LoVo (cell line): ENCODE measurements around the gene THOC2.
"Not testable (repeated sequence)": the region's sequence is repeated elsewhere in the genome, so short reads cannot be mapped to it uniquely, and the experiment has no call there.

Experiments used
- DNase-seq: peaks from one replicate; pipeline ENCODE4 v3.0.0-alpha.2; 2016; ENCODE audit warnings: low spot score

Gene THOC2

DNA sequence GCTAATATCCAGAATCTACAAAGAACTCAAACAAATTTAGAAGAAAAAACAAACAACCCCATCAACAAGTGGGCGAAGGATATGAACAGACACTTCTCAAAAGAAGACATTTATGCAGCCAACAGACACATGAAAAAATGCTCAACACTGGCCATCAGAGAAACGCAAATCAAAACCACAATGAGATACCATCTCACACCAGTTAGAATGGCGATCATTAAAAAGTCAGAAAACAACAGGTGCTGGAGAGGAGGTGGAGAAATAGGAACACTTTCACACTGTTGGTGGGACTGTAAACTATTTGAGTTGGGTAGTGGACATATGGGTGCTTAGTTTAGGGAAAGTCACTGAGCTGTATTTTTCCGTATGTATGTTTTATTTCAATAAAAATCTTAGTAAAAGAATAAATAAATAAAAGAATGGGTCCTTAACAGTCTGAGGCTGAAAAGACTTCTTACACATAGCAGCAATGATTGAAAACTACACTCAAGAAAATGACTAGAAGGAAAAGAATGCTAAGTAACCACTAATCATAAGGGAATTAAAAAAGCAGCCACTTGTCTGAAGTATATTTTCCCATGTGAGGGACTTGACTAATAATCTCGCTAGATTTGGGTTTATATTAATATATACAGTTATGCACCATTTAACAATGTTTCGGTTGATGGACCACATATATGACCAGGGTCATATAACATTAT is 68.2 kb downstream of the THOC2 start:
- not testable (repeated sequence) for DNase-seq

DNA sequence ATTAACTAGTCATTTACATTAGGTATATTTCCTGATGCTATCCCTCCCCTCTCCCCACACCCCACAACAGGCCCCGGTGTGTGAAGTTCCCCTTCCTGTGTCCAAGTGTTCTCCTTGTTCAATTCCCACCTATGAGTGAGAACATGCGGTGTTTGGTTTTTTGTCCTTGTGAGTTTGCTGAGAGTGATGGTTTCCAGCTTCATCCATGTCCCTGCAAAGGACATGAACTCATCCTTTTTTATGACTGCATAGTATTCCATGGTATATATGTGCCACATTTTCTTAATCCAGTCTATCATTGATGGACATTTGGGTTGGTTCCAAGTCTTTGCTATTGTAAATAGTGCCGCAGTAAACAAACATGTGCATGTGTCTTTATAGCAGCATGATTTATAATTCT is 69.1 kb downstream of the THOC2 start:
- DNase-seq, result not testable (repeated sequence)

DNA sequence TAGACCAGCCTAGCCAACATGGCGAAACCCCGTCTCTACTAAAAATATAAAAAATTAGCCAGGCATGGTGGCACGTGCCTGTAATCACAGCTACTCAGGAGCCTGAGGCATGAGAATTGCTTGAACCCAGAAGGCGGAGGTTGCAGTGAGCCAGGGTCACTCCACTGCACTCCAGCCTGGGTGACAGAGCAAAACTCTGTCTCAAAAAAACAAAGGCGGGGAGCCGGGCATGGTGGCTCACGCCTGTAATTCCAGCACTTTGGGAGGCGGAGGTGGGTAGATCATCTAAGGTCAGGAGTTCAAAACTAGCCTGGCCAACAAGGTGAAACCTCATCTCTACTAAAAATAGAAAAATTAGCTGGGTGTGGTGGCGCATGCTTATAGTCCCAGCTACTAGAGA is 76.3 kb downstream of the THOC2 start:
- not testable (repeated sequence) for DNase-seq

DNA sequence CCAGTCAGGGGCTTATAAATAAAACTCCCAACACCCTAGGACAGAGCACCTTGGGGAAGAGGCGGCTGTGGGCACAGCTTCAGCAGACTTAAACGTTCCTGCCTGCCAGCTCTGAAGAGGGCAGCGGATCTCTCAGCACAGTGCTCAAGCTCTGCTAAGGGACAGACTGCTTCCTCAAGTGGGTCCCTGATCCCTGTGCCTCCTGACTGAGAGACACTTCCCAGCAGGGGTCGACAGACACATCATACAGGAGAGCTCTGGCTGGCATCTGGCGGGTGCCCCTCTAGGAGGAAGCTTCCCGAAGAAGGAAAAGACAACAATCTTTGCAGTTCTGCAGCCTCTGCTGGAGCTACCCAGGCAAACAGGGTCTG is 84.1 kb downstream of the THOC2 start:
- not testable (repeated sequence) for DNase-seq

DNA sequence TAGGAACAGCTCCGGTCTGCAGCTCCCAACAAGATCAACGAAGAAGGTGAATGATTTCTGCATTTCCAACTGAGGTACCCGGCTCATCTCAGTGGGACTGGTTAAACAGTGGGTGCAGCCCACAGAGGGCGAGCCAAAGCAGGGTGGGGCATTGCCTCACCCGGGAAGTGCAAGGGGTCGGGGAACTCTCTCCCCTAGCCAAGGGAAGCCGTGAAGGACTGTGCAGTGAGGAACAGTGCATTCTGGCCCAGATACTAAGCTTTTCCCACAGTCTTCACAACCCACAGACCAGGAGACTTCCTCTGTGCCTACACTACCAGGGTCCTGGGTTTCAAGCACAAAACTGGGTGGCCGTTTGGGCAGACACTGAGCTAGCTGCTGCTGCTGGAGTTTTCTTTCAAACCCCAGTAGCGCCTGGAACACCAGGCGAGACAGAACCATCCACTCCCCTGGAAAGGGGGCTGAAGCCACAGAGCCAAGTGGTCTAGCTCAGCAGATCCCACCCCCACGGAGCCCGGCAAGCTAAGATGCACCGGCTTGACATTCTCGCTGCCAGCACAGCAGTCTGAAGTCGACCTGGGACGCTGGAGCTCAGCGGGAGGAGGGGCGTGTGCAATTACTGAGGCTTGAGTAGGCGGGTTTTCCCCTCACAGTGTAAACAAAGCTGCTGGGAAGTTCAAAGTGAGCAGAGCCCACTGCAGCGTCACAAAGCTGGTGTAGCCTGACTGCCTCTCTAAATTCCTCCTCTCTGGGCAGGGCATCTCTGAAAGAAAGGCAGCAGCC is 84.6 kb downstream of the THOC2 start:
- DNase-seq, result peak; percentile 43

DNA sequence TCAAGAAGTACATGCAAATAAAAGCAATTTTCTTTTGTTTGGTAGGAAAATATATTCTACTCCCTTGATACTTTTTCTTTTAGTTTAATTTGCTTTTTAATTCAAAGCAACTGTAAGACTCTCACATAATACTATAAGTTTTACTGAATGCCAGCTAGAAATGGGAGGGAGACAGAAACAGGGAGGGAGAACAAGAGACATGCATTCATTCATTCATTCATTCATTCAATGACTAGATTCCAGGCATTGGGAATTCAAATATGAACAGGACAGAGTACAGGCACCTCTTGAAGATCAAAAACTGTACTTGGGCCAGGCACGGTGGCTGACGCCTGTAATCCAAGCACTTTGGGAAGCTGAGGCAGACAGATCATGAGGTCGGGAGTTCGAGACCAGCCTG is 85.6 kb downstream of the THOC2 start:
- no peak for DNase-seq

DNA sequence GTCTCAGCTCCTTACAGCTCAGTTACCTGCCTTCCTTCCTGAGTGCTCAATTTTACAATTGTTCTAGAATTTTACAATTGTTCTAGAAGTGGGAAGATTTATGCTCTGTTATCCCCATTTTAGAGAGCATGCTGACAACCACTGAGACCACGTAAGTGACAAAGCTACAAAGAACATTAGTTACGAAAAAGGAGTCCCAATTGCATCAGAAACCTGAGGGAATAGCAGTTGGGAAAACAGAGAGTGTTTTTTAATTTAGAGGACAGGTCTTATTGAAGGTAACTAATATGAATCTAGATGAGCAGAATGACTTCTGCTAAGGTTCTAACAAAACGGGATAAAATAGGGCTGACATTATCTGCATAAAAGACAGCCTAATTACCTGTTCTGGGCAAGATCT is 103.3 kb downstream of the THOC2 start:
- no peak for DNase-seq

DNA sequence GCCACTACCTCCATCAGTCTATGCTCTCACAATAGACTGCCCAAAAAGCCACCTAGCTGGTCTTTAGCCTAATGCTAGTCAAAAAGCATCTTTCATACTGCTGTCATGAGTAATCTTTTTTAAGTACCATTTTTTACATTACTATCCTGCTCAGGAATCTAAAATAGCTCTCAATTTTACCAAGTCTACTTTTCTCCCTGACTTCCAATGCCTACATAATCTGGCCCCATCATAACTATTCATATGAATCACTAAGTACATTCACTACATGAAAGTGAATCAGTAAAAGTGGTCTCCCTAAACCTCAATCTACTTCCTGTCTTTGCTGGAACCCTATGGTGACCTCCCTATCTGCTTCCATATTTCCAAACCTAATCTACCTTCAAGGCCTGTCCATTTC is 105.9 kb downstream of the THOC2 start:
- no peak for DNase-seq

DNA sequence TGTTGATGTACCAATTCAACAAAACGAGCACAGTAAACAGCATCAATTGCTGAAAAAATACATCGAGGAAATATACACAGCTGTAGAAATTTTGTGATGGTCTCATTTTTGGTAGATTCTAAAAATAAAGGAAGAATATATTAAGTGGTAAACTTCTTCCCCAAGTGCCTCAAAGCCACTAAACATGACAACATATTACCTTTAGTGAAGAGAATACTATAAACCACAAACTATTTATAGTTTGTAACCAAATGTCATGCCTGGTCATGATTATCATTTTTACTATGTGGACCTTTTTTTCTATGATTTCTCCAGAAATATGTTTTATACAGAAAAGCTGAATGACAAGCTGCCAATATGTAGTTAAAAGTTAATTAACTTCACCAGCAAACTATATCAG is 106.9 kb downstream of the THOC2 start:
- no peak for DNase-seq

DNA sequence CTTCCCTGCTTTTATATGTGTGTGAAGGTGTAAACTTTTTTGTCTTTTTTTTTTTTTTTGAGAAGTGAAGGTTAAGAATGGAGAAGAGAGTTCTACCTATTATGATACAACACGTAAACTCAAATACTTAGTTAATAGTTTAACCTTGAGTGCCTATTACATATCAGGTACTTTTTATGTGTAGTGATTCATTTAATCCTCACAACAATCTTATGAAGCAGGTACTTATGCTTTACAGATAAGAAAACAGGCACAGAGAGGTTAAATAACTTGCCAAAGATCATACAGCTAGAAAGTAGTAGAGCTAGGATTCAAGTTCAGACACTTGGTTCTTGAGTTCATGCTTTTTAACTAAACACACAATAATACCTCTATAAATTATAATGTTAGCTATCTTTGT is 107.4 kb downstream of the THOC2 start:
- DNase-seq, result no peak

DNA sequence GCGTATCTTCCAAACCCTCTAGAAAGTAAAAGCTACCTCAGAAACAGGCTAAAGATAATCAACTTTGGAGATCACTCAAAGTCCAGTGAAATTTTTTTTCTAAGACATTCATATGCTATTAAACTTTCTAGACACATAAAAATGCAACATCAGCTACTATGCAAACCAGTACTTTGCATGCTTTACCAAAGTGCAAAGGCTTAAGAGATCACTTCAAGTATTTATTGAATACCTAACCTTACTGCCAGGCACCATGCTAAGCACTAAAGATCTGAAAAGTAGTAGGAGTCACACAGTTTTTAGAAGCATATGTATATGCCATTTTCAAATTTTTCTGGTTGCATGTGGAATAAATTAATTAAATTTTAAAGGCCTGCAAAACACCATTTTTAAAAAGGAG is 115.8 kb downstream of the THOC2 start:
- no peak for DNase-seq

DNA sequence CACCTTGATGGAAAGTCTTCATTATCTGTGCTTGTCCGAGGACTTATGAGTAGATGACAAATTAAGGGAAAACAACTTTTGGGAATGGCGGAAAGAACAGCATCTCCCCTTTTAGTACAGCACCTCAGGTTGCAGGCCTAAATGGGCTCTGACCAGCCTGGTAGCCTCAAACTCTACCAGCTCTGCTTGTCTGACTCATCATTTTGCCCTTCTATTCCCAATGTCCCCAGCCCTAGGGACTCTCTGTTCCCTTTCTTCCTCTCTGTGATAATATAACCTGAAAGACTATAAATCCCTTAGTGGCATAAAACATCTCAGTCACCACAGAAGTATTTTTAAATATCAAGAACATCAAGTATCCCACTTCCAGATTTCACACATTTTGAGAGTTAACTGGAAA is 121.9 kb downstream of the THOC2 start:
- DNase-seq, result no peak

DNA sequence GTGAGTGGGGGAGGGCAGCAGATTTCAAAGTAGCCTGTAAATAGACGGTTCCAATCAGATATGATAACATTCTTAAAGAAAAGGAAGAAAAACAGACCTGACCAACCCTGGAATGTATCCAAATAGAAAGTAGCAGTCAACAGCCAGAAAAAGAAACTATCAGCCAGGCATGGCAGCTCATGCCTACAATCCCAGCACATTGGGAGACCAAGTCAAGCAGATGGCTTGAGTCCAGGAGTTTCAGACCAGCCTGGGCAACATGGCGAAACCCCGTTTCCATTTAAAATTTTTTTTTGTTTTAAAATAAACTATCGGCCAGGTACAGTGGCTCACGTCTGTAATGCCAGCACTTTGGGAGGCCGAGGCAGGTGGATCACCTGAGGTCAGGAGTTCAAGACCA is 125.0 kb downstream of the THOC2 start:
- no peak for DNase-seq

DNA sequence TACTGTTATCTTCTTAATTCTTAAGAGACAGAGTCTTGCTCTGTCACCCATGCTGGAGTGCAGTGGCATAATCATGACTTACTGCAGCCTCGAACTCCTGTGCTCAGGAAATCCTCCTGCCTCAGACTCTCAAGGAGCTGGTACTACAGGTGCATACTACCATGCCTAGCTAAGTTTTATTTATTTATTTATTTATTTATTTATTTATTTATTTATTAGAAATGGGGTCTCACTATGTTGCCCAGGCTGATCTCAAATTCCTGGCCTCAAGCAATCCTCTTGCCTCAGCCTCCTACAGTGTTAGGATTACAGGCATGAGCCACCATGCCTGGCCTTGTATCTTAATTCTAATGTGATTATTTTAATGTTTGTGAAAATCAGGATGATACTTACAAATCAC is 125.6 kb downstream of the THOC2 start:
- no peak for DNase-seq

DNA sequence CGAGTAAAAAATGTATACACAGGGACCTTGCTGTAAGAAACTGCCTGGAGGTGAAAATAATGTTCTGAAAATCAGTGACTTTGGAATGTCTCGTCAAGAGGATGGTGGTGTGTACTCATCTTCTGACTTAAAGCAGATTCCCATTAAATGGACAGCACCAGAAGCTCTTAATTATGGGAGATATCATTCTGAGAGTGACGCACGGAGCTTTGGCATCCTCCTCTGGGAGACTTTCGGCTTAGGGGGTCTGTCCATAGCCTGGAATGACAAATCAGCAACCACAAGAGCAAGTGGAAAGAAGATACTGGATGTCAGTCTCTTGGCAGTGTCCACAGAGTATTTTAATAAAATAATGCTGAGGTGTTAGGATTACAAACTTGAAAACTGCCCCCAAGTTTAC is 129.4 kb downstream of the THOC2 start:
- no peak for DNase-seq

DNA sequence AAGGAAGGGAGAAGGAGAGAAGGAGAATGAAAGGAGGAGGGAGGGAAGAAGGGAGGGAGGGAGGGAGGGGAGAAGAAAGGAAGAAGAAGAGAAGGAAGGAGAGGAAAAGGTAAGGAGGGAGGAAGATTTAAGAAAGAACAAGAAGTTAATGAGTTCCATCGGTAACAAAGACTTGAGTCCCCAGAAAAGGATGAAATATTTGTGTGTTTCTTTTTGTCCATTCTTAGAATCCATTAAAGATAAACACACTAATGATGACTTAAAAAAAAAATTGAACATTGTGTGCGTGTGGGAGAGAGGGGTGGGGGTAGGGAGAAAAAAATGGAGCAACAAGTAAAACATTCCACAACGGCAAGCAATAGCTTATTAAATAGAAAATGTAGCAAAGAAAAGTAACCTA is 131.4 kb downstream of the THOC2 start:
- DNase-seq, result no peak

DNA sequence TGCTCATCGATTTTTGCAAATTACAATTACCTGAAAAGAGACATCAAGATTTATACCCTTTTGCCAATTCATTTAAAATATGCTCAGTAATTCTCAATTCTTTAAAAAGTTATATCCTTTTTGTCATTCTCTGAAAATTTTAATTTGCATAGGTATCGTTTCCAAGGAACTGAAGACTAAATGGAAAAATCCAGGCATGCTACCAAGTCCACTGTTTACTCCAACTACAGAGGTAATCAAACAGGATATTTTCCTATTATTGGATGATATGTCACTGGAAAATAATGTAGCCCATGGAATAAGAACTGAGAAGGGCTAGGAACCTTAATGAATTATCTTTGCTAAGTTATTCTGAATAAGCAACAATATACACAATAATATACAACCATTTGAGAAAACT is 132.7 kb downstream of the THOC2 start:
- DNase-seq, result no peak

DNA sequence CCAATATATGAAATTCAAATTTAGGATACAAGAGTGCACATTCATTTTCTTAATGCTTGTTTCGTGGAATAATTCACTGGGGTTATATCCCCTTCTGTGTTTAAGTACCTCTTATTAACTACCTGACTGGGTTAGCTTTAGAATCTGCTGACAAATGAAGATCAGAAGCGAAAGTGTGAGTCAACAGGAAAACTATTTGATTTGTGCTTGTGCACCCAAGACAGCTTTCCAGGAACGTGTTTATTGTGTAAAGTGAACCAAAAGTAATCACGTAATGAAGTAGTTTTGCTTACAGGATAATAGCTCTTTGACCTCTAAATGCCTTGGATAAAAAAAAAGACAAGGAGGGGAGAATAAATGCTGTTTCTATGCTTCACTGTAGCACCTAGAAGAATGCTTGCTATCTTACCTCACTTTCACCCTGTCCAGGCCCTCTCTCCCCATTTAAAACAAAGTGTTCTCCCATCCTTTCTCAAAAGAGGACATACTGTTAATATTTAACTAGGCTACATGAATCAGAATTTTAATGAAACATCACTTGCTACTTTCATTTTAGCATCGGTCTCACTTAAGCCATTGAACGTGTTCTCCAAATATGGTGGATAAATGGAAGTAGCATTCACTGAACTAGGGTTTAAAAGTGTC is 141.9 kb downstream of the THOC2 start:
- no peak for DNase-seq

DNA sequence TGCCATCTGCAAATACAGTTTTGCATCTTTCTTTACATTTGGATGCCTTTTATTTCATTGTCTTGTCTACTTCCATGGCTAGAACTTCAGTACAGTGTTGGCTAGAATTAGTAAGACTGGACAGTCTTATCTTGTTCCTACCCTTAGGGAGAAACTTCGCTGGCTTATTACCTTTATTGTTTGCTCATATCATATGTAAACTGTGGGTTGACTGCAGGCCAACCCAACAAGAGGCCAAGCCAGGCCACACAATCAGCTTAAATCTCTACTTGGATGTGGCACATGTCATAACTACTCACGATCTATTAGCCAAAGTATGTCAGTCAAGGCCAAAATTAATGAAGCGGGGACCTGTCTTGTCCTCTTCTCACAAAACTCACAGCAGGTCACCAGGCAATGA is 144.1 kb downstream of the THOC2 start:
- DNase-seq, result no peak

DNA sequence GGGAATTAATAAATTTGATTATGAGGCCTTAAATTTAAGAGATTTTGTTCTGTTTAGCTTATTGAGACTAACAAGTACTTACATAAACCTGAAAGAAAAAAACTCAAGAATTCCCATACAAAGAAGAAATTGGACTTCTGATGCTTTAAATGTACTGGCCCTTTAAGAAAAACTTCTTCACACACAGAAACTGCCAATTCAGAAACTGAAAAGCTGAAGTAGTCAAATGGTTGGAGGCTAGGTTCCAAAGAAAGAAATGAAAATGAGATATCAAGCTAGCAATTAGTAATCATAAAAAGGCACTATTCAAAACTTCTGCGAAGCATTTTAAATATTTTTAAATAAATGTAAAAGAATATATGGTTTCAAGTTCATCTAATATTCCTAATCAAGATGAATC is 151.3 kb downstream of the THOC2 start:
- DNase-seq, result no peak

DNA sequence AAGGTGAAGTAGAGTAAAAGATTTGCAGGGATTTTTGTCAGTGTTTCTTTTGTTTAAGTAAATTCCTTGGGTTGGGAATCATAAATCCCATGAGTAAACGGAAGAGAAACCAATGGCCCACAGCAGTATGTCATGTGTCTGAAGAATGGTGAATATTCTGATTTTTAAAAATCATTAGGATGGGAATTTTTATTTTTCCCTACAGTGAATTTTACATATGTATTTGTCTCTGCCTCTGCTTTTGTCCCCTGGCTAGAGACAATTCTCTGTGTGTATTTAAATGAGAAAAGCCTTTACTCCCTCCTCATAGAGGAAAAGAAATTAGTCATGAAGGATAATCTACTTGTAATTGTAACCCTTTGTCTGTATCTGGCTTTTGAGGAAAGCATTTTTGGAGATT is 152.1 kb downstream of the THOC2 start:
- DNase-seq, result no peak

DNA sequence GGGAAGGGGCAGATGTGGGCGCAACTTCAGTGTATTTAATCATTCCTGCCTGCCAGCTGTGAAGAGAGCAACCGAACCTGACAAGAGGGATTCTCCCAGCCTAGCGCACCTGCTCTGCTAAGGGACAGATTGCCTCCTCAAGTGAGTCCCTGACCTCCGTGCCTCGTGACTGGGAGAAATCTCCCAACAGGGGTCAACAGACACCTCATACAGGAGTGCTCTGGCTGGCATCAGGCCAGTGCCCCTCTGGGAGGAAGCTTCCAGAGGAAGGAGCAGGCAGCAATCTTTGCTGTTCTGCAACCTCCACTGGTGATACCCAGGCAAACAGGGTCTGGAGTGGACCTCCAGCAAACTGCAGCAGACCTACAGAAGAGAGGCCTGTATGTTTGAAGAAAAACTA is 158.8 kb downstream of the THOC2 start:
- not testable (repeated sequence) for DNase-seq

DNA sequence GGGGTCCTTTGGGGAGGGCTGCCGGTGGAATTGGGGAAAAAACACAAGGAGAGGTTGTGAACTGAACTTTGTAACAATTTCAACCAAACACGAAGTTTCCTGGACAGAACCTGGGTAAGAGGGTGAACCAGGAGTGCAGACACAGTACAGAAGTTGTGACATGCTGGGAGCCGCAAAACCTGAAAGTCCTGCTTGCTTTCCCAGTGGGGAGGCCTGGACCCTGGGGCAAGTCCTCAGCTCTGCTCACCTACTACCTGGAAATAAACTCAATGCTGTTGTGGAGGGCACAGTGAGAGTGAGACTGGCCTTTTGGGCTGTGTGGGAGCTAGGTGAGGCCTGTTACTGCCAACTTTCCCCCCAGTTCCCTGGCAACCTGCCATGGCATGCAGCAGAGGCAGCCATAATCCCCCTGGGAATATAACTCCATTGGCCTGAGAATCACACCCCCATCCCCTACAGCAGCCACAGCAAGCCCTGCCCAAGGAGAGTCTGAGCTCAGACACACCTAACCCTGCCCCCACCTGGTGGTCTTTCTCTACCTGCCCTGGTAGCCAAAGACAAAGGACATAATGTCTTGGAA is 162.8 kb downstream of the THOC2 start:
- no peak for DNase-seq
